ENCODE data around the gene ZNF69. TPM values are rescaled to one million over a fixed set of nuclear protein-coding genes. Genes with fewer than 3 reads are reported as not detected.

ZNF69 gene
- total and polyA plus RNA-seq, 2 of the 13 experiments (the other 11 are each of a cell fraction or from before 2014, with no cell fraction given) = 9.6 to 21.0 TPM

GRCh38 chr19:11887611-11888531 is at the start of gene ZNF69 (continued):
- peak; percentile 79 for TF ChIP-seq GABPB1 (CRISPR knock-in tag; IDR thresholded peaks at IDR 0.05)
- TF ChIP-seq ETV5 (CRISPR knock-in tag; IDR thresholded peaks at IDR 0.05; ENCODE audit: borderline replicate concordance) = peak; percentile 80
- TF ChIP-seq MIER3 (CRISPR knock-in tag; IDR thresholded peaks at IDR 0.05; ENCODE audit: borderline replicate concordance) = peak; percentile 71
- no peak; the same call in 1 of the 2 replicates for TF ChIP-seq NR1H2 (CRISPR knock-in tag; IDR thresholded peaks at IDR 0.05; ENCODE audit: borderline replicate concordance, low read depth)
- no peak for TF ChIP-seq ZZZ3 (CRISPR knock-in tag; IDR thresholded peaks at IDR 0.05; ENCODE audit: borderline replicate concordance)
- TF ChIP-seq USF2 (IDR thresholded peaks at IDR 0.05; ENCODE audit: low read depth, low read length) = no peak
- TF ChIP-seq USF2 (CRISPR knock-in tag; IDR thresholded peaks at IDR 0.05; ENCODE audit: borderline replicate concordance) = peak; percentile 66; the same call in 1 of the 2 replicates
- no peak for TF ChIP-seq SALL2 (CRISPR knock-in tag; IDR thresholded peaks at IDR 0.05)
- peak; percentile 86; the same call in 1 of the 2 replicates for TF ChIP-seq ARID2 (CRISPR knock-in tag; IDR thresholded peaks at IDR 0.05; ENCODE audit: borderline replicate concordance)
- TF ChIP-seq ZNF639 (CRISPR knock-in tag; conservative IDR thresholded peaks at IDR 0.05) = peak; percentile 63
- no peak for TF ChIP-seq SMARCC2 (IDR thresholded peaks at IDR 0.05)
- TF ChIP-seq FUBP1 (CRISPR knock-in tag; IDR thresholded peaks at IDR 0.05; ENCODE audit: borderline replicate concordance) = peak; percentile 77; the same call in 1 of the 2 replicates
- TF ChIP-seq SAFB2 (CRISPR knock-in tag; IDR thresholded peaks at IDR 0.05; ENCODE audit: borderline replicate concordance, low read depth) = peak; percentile 91; the same call in 1 of the 2 replicates
- 0 out of 2 replicates have a peak, but pooled peaks have one; percentile 9 for TF ChIP-seq TP53 (CRISPR knock-in tag; conservative IDR thresholded peaks at IDR 0.05)
- peak in 1 of 2 experiments; percentile 43; a peak in 2 of 4 replicates for TF ChIP-seq EP300 (IDR thresholded peaks at IDR 0.05; ENCODE audit: low read depth in 2 of 2, low read length in 2 of 2)
- TF ChIP-seq EP300 (CRISPR knock-in tag; IDR thresholded peaks at IDR 0.05; ENCODE audit: borderline replicate concordance) = no peak
- peak; percentile 26; the same call in 1 of the 2 replicates for TF ChIP-seq ZNF784 (CRISPR knock-in tag; IDR thresholded peaks at IDR 0.05; ENCODE audit: borderline replicate concordance)
- peak; percentile 57; the same call in 1 of the 2 replicates for TF ChIP-seq ZNF350 (CRISPR knock-in tag; IDR thresholded peaks at IDR 0.05; ENCODE audit: borderline replicate concordance, low read depth)
- no peak for TF ChIP-seq PAF1 (CRISPR knock-in tag; IDR thresholded peaks at IDR 0.05)
- TF ChIP-seq HNRNPL (IDR thresholded peaks at IDR 0.05; ENCODE audit: low read depth, low read length) = no peak
- TF ChIP-seq U2AF1 (optimal IDR thresholded peaks at IDR 0.05; ENCODE audit: low read depth, low read length) = peak; percentile 45
